SU-DHL-6 (cell line): ENCODE results near the gene IFNL2.

Experiments used
- H2AFZ ChIP-seq: fragments of 200-600 bp; sonication (generic); 2 replicates; pipeline ENCODE4 v1.6.1; 2014; ENCODE audit warnings: low read depth, mild to moderate bottlenecking, moderate library complexity, mixed read lengths, antibody characterized with exemption, low read length; ENCODE audit not compliant: severe bottlenecking
- H3F3A ChIP-seq: fragments of 200-600 bp; shearing (Covaris generic); 2 replicates; pipeline ENCODE4 v1.6.0; 2016; ENCODE audit warnings: antibody characterized with exemption, mild to moderate bottlenecking; ENCODE audit not compliant: insufficient read depth
- H3K27ac ChIP-seq: fragments of 200-600 bp; sonication (generic); 2 replicates; pipeline ENCODE4 v1.5.1; 2016; ENCODE audit warnings: low read depth, mild to moderate bottlenecking, low read length, moderate library complexity, mixed read lengths
- H3K27me3 ChIP-seq: fragments of 200-600 bp; sonication (generic), shearing (Covaris generic); 2 replicates; pipeline ENCODE4 v1.6.0; 2014; ENCODE audit warnings: mild to moderate bottlenecking, low read length
- H3K36me3 ChIP-seq: fragments of 200-600 bp; sonication (generic); 2 replicates; pipeline ENCODE4 v1.6.1; 2014; ENCODE audit warnings: mild to moderate bottlenecking, low read length, mixed read lengths
- H3K4me2 ChIP-seq: fragments of 300-600, 200-600 bp; shearing (Covaris generic), sonication (generic); 2 replicates; pipeline ENCODE4 v1.6.0; 2014; ENCODE audit warnings: low read length, low read depth, mild to moderate bottlenecking; ENCODE audit not compliant: poor library complexity, severe bottlenecking
- H3K4me3 ChIP-seq: fragments of 200-600 bp; sonication (generic); 2 replicates; pipeline ENCODE4 v1.5.1; 2014; ENCODE audit warnings: antibody characterized with exemption, low read length, mild to moderate bottlenecking, mixed read lengths; ENCODE audit not compliant: insufficient read depth, poor library complexity, severe bottlenecking
- H3K79me2 ChIP-seq: fragments of 200-600 bp; sonication (generic); 2 replicates; pipeline ENCODE4 v1.6.1; 2014; ENCODE audit warnings: mild to moderate bottlenecking, low read length, moderate library complexity; ENCODE audit not compliant: insufficient read depth
- H3K9ac ChIP-seq: fragments of 200-600 bp; sonication (generic); 2 replicates; pipeline ENCODE4 v1.7.0; 2014; ENCODE audit warnings: mild to moderate bottlenecking, low read length
- H3K9me2 ChIP-seq: fragments of 200-600 bp; sonication (generic); replicated peaks from 2 replicates; pipeline ENCODE4 v1.6.1; 2014; ENCODE audit warnings: low read length; ENCODE audit not compliant: insufficient read depth
- H3K9me3 ChIP-seq: fragments of 200-600 bp; sonication (generic); 2 replicates; pipeline ENCODE4 v1.6.1; 2014; ENCODE audit warnings: low read length, mixed read lengths; ENCODE audit not compliant: insufficient read depth
- H4K20me1 ChIP-seq: fragments of 200-600 bp; sonication (generic); 2 replicates; pipeline ENCODE4 v1.6.1; 2014; ENCODE audit warnings: low read depth, mild to moderate bottlenecking, antibody characterized with exemption, low read length, moderate library complexity, mixed read lengths
- CTCF ChIP-seq: fragments of 200-600 bp; sonication (generic); IDR thresholded peaks from one replicate; pipeline ENCODE4 v1.5.1; 2017; ENCODE audit warnings: antibody characterized with exemption, mild to moderate bottlenecking, low read length, moderate library complexity; ENCODE audit not compliant: insufficient read depth, poor library complexity, severe bottlenecking
- EZH2phosphoT487 ChIP-seq: fragments of 200-600 bp; sonication (generic), shearing (Covaris generic); conservative IDR thresholded peaks from 2 replicates; pipeline ENCODE4 v1.6.1; 2018; ENCODE audit warnings: mild to moderate bottlenecking, antibody characterized with exemption, low read length, moderate library complexity, mixed read lengths

IFNL2 gene

GRCh38 chr19:39230096-39230764, 38.0 kb upstream of the IFNL2 start:
- H3K4me2 ChIP-seq, result no peak overlapping the region
- H3K36me3 ChIP-seq, result no peaks in the 10 kb centered on the region
- no peaks in the 10 kb centered on the region for H3K79me2 ChIP-seq
- no peaks in the 10 kb centered on the region for H4K20me1 ChIP-seq
- no peak overlapping the region for H3K4me3 ChIP-seq
- no peak overlapping the region for H3K27ac ChIP-seq
- H3K9me3 ChIP-seq, result no peaks in the 10 kb centered on the region
- H3K9me2 ChIP-seq, result no peaks in the 10 kb centered on the region
- H2AFZ ChIP-seq, result no peak overlapping the region
- H3K9ac ChIP-seq, result no peak overlapping the region
- H3K27me3 ChIP-seq, result no peaks in the 10 kb centered on the region
- H3F3A ChIP-seq, result no peaks in the 10 kb centered on the region
- TF ChIP-seq CTCF (no peak), EZH2phosphoT487 (no peak)

GRCh38 chr19:39232708-39233107, 35.5 kb upstream of the IFNL2 start:
- TF ChIP-seq CTCF (no peak), EZH2phosphoT487 (no peak)
- no peak overlapping the region for H3K4me3 ChIP-seq
- no peaks in the 10 kb centered on the region for H3K79me2 ChIP-seq
- no peak overlapping the region for H3K4me2 ChIP-seq
- H3K27me3 ChIP-seq, result no peaks in the 10 kb centered on the region
- no peaks in the 10 kb centered on the region for H3F3A ChIP-seq
- no peak overlapping the region for H3K9ac ChIP-seq
- no peaks in the 10 kb centered on the region for H3K36me3 ChIP-seq
- H3K27ac ChIP-seq, result no peak overlapping the region
- H2AFZ ChIP-seq, result no peak overlapping the region
- H4K20me1 ChIP-seq, result no peaks in the 10 kb centered on the region
- H3K9me3 ChIP-seq, result no peaks in the 10 kb centered on the region
- no peaks in the 10 kb centered on the region for H3K9me2 ChIP-seq

- Histone ChIP-seq H3F3A (no peaks in the 10 kb centered on the region), H3K4me2 (no peak overlapping the region), H3K27ac (no peak overlapping the region), H2AFZ (no peak overlapping the region), H4K20me1 (no peaks in the 10 kb centered on the region), H3K4me3 (no peak overlapping the region), H3K79me2 (no peaks in the 10 kb centered on the region), H3K9me3 (no peaks in the 10 kb centered on the region), H3K9me2 (no peaks in the 10 kb centered on the region), H3K9ac (no peak overlapping the region), H3K36me3 (no peaks in the 10 kb centered on the region), H3K27me3 (no peaks in the 10 kb centered on the region)
- TF ChIP-seq EZH2phosphoT487 (no peak), CTCF (no peak)
Measured at GRCh38 chr19:39236527-39236926, 31.7 kb upstream of the IFNL2 start.
